HFF-Myc (cell line): ENCODE data around the gene PSMA7.
A peak's percentile ranks its signal among the peaks of the same experiment; 100 is the strongest.

ENCODE experiments used
- DNase-seq: peaks from one replicate; pipeline ENCODE4 v3.0.0-alpha.2; 2011; ENCODE audit warnings: low read depth; ENCODE audit errors: extremely low read depth
- H3K4me3 ChIP-seq: replicated peaks from 2 replicates; pipeline ENCODE4 v1.5.1; 2011; ENCODE audit warnings: low read depth, mild to moderate bottlenecking, control low read depth, low read length
- CTCF ChIP-seq: IDR thresholded peaks from 2 replicates; pipeline ENCODE4 v1.5.1; 2012; ENCODE audit warnings: mild to moderate bottlenecking, low read depth, low read length, control low read depth; ENCODE audit errors: missing control alignments

The PSMA7 gene

GRCh38 chr20:62133864-62134263 lies 9.3 kb downstream of the PSMA7 start:
- TF ChIP-seq CTCF = peak; percentile 20
- H3K4me3 ChIP-seq = no peak overlapping the region
- DNase-seq = no peak

GRCh38 chr20:62133051-62133845 lies 9.9 kb downstream of the PSMA7 start:
- no peak for DNase-seq
- TF ChIP-seq CTCF = no peak
- no peak overlapping the region for H3K4me3 ChIP-seq

- TF ChIP-seq CTCF = no peak
- H3K4me3 ChIP-seq = no peak overlapping the region
- no peak for DNase-seq
Measured at GRCh38 chr20:62132421-62132820, 10.8 kb downstream of the PSMA7 start.

- TF ChIP-seq CTCF = no peak
- DNase-seq = no peak
Measured at GRCh38 chr20:62131560-62132320, 11.5 kb downstream of the PSMA7 start.

GRCh38 chr20:62129731-62130531 lies 13.3 kb downstream of the PSMA7 start:
- DNase-seq = no peak
- H3K4me3 ChIP-seq = no peak overlapping the region
- TF ChIP-seq CTCF = no peak

More at GRCh38 chr20:62131560-62132320, 11.5 kb downstream of the PSMA7 start:
- H3K4me3 ChIP-seq = no peak overlapping the region

- H3K4me3 ChIP-seq = no peak overlapping the region
- TF ChIP-seq CTCF = no peak
- no peak for DNase-seq
Measured at GRCh38 chr20:62128502-62128901, 14.7 kb downstream of the PSMA7 start.
